Activated T-helper 17 cell treated with anti-CD3 and anti-CD28 coated beads, Interleukin-2, amount 50 U/mL, for 72 hours (primary cell): ENCODE results near the gene KIF20A. TPM values are rescaled to one million over a fixed set of nuclear protein-coding genes. Genes with fewer than 3 reads are reported as not detected.
"Not testable (repeated sequence)": the region's sequence is repeated elsewhere in the genome, so short reads cannot be mapped to it uniquely, and the experiment has no call there.

Experiments
- ATAC-seq: fragments of 150-1000 bp; cut with Tn5 transposase; replicated peaks from 2 replicates; pipeline ENCODE4 v1.10.0; 2021; ENCODE audit warnings: mild to moderate bottlenecking, moderate library complexity
- H3K27ac Mint-ChIP-seq: one replicate; pipeline ENCODE4 v1.8.0; 2022; ENCODE audit warnings: mixed read lengths
- H3K27me3 Mint-ChIP-seq: one replicate; pipeline ENCODE4 v1.8.0; 2022; ENCODE audit warnings: mixed read lengths
- H3K36me3 Mint-ChIP-seq: one replicate; pipeline ENCODE4 v1.8.0; 2022; ENCODE audit warnings: low read depth, mild to moderate bottlenecking, mixed read lengths
- H3K4me1 Mint-ChIP-seq: one replicate; pipeline ENCODE4 v1.8.0; 2022; ENCODE audit warnings: mixed read lengths
- H3K4me3 Mint-ChIP-seq: one replicate; pipeline ENCODE4 v1.8.0; 2022; ENCODE audit warnings: mild to moderate bottlenecking, mixed read lengths
- H3K9me3 Mint-ChIP-seq: one replicate; pipeline ENCODE4 v1.8.0; 2022; ENCODE audit warnings: mixed read lengths
- total RNA-seq, 2 donors: library from RNA; stranded (reverse); gene quantifications; one replicate each; pipeline ENCODE4 v1.2.3, GENCODE V29; 2022

Gene KIF20A
- total RNA-seq, 2 donors from 2014 or later = 66.2 to 73.0 TPM

- H3K27me3 Mint-ChIP-seq = no peaks in the 10 kb centered on the region
- no peak for ATAC-seq
- H3K9me3 Mint-ChIP-seq = no peaks in the 10 kb centered on the region
- no peaks in the 10 kb centered on the region for H3K4me1 Mint-ChIP-seq
- no peak overlapping the region for H3K27ac Mint-ChIP-seq
- H3K4me3 Mint-ChIP-seq = no peak overlapping the region
- H3K36me3 Mint-ChIP-seq = peaks cover 100% of the 10 kb centered on the region
Observed at GRCh38 chr5:138169124-138169523, 9.8 kb upstream of the KIF20A start.

GRCh38 chr5:138170299-138170698 lies 8.6 kb upstream of the KIF20A start:
- Mint-ChIP-seq H3K36me3 (peaks cover 100% of the 10 kb centered on the region), H3K4me3 (no peak overlapping the region), H3K27ac (no peak overlapping the region), H3K9me3 (no peaks in the 10 kb centered on the region), H3K27me3 (no peaks in the 10 kb centered on the region), H3K4me1 (no peaks in the 10 kb centered on the region)
- ATAC-seq = no peak

DNA sequence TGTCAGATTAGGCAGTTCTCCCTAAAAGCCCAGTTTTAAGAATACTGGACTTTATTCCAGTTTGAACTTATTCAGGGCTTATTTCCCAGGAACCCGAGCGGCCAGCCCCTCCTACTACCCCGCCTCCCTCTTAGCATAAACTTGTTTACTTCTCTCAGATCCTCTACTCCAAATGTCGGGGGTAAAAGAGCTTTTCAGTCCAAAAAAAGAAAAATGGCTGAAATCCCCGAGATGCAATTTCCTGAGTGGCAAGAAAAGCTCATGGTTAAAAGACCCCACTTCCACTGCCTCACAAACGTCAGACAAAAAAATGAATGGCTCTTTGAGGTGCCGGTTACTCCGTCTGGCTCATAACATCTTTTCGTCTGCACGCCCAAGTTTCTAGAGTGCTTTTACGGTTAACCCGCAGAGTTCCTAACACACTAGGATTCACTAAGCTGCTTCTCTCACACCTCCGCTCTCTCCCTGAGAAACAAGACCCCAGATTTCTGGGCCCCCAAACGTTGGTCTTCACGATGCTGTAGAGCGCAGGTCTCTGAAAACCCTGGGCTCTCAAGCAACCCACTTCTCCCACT lies 884 bp upstream of the KIF20A start:
- no peaks in the 10 kb centered on the region for H3K9me3 Mint-ChIP-seq
- H3K27ac Mint-ChIP-seq = no peak overlapping the region
- no peaks in the 10 kb centered on the region for H3K27me3 Mint-ChIP-seq
- no peak overlapping the region for H3K4me3 Mint-ChIP-seq
- peaks cover 69% of the 10 kb centered on the region for H3K36me3 Mint-ChIP-seq
- H3K4me1 Mint-ChIP-seq = peaks cover 4% of the 10 kb centered on the region
- ATAC-seq = no peak

- Mint-ChIP-seq H3K27ac (no peak overlapping the region), H3K9me3 (no peaks in the 10 kb centered on the region), H3K4me1 (peaks cover 4% of the 10 kb centered on the region), H3K36me3 (peaks cover 69% of the 10 kb centered on the region), H3K4me3 (no peak overlapping the region), H3K27me3 (no peaks in the 10 kb centered on the region)
- no peak for ATAC-seq
Observed at GRCh38 chr5:138179277-138179857, 455 bp downstream of the KIF20A start.

GRCh38 chr5:138180183-138180782 lies 1.4 kb downstream of the KIF20A start:
- Mint-ChIP-seq H3K9me3 (no peaks in the 10 kb centered on the region), H3K4me3 (no peak overlapping the region), H3K36me3 (peaks cover 69% of the 10 kb centered on the region), H3K27me3 (no peaks in the 10 kb centered on the region), H3K4me1 (peaks cover 4% of the 10 kb centered on the region), H3K27ac (no peak overlapping the region)
- ATAC-seq = no peak

- H3K27me3 Mint-ChIP-seq = no peaks in the 10 kb centered on the region
- H3K4me1 Mint-ChIP-seq = peaks cover 4% of the 10 kb centered on the region
- H3K27ac Mint-ChIP-seq = no peak overlapping the region
- H3K9me3 Mint-ChIP-seq = no peaks in the 10 kb centered on the region
- H3K36me3 Mint-ChIP-seq = peaks cover 69% of the 10 kb centered on the region
- ATAC-seq = no peak
- no peak overlapping the region for H3K4me3 Mint-ChIP-seq
Observed at GRCh38 chr5:138180841-138181240, 1.9 kb downstream of the KIF20A start.

DNA sequence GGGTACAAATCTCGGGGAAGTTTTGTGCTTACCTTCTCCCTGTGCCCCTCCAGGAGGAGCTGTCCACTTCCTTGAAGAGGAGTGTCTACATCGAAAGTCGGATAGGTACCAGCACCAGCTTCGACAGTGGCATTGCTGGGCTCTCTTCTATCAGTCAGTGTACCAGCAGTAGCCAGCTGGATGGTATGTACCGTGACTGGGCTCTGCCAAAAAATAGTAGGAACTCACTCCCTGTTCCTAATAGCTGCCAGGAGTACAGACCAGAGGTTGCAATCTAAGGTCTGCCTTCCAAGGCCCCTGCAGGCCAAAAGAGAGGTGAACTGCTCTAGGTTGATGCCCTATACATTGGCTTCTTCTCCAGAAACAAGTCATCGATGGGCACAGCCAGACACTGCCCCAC lies 3.9 kb downstream of the KIF20A start:
- H3K36me3 Mint-ChIP-seq = peaks cover 81% of the 10 kb centered on the region
- no peaks in the 10 kb centered on the region for H3K9me3 Mint-ChIP-seq
- no peak overlapping the region for H3K27ac Mint-ChIP-seq
- ATAC-seq = no peak
- peaks cover 4% of the 10 kb centered on the region for H3K4me1 Mint-ChIP-seq
- no peak overlapping the region for H3K4me3 Mint-ChIP-seq
- H3K27me3 Mint-ChIP-seq = no peaks in the 10 kb centered on the region

DNA sequence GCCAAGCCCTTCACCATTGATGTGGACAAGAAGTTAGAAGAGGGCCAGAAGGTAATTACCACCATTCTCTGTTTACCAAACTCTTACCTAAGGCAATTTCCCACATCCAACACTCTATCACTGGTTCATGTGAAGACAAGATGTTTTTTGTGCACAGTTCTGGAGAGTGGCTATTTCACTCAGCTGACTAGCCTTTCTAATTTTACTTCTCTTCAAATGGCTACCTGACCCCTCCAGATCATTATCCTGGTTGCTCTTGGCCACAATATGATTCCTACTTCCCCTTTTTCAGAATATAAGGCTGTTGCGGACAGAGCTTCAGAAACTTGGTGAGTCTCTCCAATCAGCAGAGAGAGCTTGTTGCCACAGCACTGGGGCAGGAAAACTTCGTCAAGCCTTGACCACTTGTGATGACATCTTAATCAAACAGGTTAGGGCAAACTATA lies 7.1 kb downstream of the KIF20A start:
- no peaks in the 10 kb centered on the region for H3K27me3 Mint-ChIP-seq
- ATAC-seq = no peak
- H3K27ac Mint-ChIP-seq = peak overlapping the region; percentile 56
- no peak overlapping the region for H3K4me3 Mint-ChIP-seq
- H3K9me3 Mint-ChIP-seq = no peaks in the 10 kb centered on the region
- peaks cover 99% of the 10 kb centered on the region for H3K36me3 Mint-ChIP-seq
- H3K4me1 Mint-ChIP-seq = peaks cover 2% of the 10 kb centered on the region

DNA sequence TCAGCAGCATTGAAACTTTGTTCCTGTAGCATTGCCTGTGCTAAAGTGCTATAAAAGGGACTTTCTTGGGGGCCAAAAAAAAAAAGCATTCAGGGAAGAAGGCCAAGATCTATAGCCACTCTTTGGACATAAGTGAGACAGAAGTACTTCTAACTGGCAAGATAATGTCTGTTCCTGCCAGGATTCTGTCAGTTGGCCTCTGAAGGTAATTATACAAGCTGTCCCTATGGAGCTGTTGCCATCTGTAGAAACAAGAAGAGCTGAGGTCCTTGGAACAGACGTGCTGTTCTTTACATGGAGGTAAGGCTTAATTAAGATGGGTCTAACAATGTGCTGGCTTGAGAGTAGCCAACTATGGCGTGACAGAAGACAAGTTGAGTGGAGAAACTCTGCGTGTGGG lies 9.7 kb downstream of the KIF20A start:
- no peak for ATAC-seq
- H3K27me3 Mint-ChIP-seq = no peaks in the 10 kb centered on the region
- H3K36me3 Mint-ChIP-seq = peaks cover 100% of the 10 kb centered on the region

GRCh38 chr5:138192826-138193225 lies 13.9 kb downstream of the KIF20A start:
- Mint-ChIP-seq H3K4me3 (no peak overlapping the region), H3K9me3 (no peaks in the 10 kb centered on the region), H3K27me3 (no peaks in the 10 kb centered on the region), H3K36me3 (peaks cover 85% of the 10 kb centered on the region), H3K4me1 (no peaks in the 10 kb centered on the region), H3K27ac (no peak overlapping the region)
- ATAC-seq = no peak

More for the DNA sequence above, 9.7 kb downstream of the KIF20A start:
- Mint-ChIP-seq H3K4me1 (no peaks in the 10 kb centered on the region), H3K4me3 (no peak overlapping the region), H3K27ac (no peak overlapping the region), H3K9me3 (no peaks in the 10 kb centered on the region)

- not testable (repeated sequence) for H3K9me3 Mint-ChIP-seq, H3K4me3 Mint-ChIP-seq, H3K27me3 Mint-ChIP-seq, H3K4me1 Mint-ChIP-seq, ATAC-seq, H3K27ac Mint-ChIP-seq
- peaks cover 85% of the 10 kb centered on the region for H3K36me3 Mint-ChIP-seq
Observed at GRCh38 chr5:138193859-138194258, 14.9 kb downstream of the KIF20A start.

- Mint-ChIP-seq H3K27ac (no peak overlapping the region), H3K4me3 (peak overlapping the region; percentile 50)
- ATAC-seq = no peak
Observed at GRCh38 chr5:138210985-138211384, 32.1 kb downstream of the KIF20A start.

DNA sequence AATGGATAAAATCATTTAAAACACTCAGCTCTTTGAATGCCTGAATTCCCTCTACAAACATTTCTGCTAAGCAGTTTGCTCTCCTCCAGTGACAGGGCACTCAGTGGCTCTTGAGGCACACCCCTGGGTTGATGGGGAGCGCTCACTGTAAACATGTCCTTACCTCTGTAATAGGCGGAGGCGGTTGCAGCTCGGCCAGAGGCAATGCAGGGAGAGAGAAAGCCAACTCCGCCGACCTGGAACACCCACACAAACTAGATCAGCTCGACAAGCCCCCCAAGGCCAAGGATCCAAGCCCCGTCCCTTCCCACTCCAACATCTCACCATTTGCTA lies 33.9 kb downstream of the KIF20A start:
- Mint-ChIP-seq H3K27ac (peak overlapping the region; percentile 97), H3K4me1 (peaks cover 18% of the 10 kb centered on the region), H3K4me3 (peak overlapping the region; percentile 99), H3K27me3 (no peaks in the 10 kb centered on the region), H3K36me3 (peaks cover 20% of the 10 kb centered on the region), H3K9me3 (no peaks in the 10 kb centered on the region)
- peak; percentile 15 for ATAC-seq

More at GRCh38 chr5:138210985-138211384, 32.1 kb downstream of the KIF20A start:
- peaks cover 18% of the 10 kb centered on the region for H3K4me1 Mint-ChIP-seq
- H3K27me3 Mint-ChIP-seq = no peaks in the 10 kb centered on the region
- peaks cover 33% of the 10 kb centered on the region for H3K36me3 Mint-ChIP-seq
- no peaks in the 10 kb centered on the region for H3K9me3 Mint-ChIP-seq

- Mint-ChIP-seq H3K36me3 (peaks cover 14% of the 10 kb centered on the region), H3K9me3 (no peaks in the 10 kb centered on the region), H3K27ac (peak within 1 kb of the TSS; percentile 97), H3K27me3 (no peaks in the 10 kb centered on the region), H3K4me1 (peaks cover 14% of the 10 kb centered on the region), H3K4me3 (peak within 1 kb of the TSS; percentile 99)
- ATAC-seq = peak; percentile 97
Observed at GRCh38 chr5:138213161-138214029, 34.5 kb downstream of the KIF20A start, which contains the start of gene CDC23. CDC23 (minus strand) TSS chr5:138213323; CDS start chr5:138213312, 11 bp downstream.
